ENCODE results near the gene AMER3. TPM values are rescaled to one million over a fixed set of nuclear protein-coding genes. Genes with fewer than 3 reads are reported as not detected.

The AMER3 gene
- total RNA-seq, 5 donors from 2014 or later (not counting 1 experiment from before 2014, with no cell fraction given) = not detected

GRCh38 chr2:130768191-130768855 lies 13.0 kb downstream of the AMER3 start:
- Mint-ChIP-seq H3K36me3 (no peaks in the 10 kb centered on the region), H3K27me3 (peaks cover 14 to 20% of the 10 kb centered on the region in 2 donors), H3K4me3 (no peak overlapping the region), H3K9me3 (peaks cover 0 to 7% (median 0%) of the 10 kb centered on the region in 3 donors), H3K4me1 (no peaks in the 10 kb centered on the region), H3K27ac (no peak overlapping the region)
- H3K4me1 ChIP-seq (ENCODE audit: control insufficient read depth in 1 of 2, extremely low read depth in 1 of 2, insufficient read depth in 2 of 2, low read length in 2 of 2) = no peaks in the 10 kb centered on the region
- CTCF ChIA-PET = no interaction called here
- POLR2A ChIA-PET = no interaction called here
- 81% methylated on average over 13 of the region's 17 CpGs for WGBS (ENCODE audit: insufficient coverage)
- no peaks in the 10 kb centered on the region for H3K9me3 ChIP-seq
- peaks cover 2 to 36% of the 10 kb centered on the region in 2 experiments for H3K27me3 ChIP-seq (replicated peaks in 1 of 2; ENCODE audit: control insufficient read depth in 2 of 2, extremely low read depth in 1 of 2, insufficient read depth in 2 of 2, low read length in 1 of 2)
- no peak overlapping the region for H3K4me3 ChIP-seq (ENCODE audit: control insufficient read depth in 1 of 2, extremely low read depth in 1 of 2, low read length in 1 of 2)
- no peak for ATAC-seq (replicated peaks in 1 of 4)
- DNase-seq = no peak
- no peak overlapping the region for H3K27ac ChIP-seq (ENCODE audit: low read length)
- H3K36me3 ChIP-seq (ENCODE audit: control insufficient read depth in 2 of 2, extremely low read depth in 1 of 2, insufficient read depth in 1 of 2, low read length in 1 of 2) = no peaks in the 10 kb centered on the region

- CTCF ChIA-PET = no interaction called here
- DNase-seq (no peak), ATAC-seq (replicated peaks in 1 of 4) (no peak)
- Histone ChIP-seq H3K9me3 (no peaks in the 10 kb centered on the region), H3K27ac (ENCODE audit: low read length) (no peak overlapping the region), H3K36me3 (ENCODE audit: control insufficient read depth in 2 of 2, extremely low read depth in 1 of 2, insufficient read depth in 1 of 2, low read length in 1 of 2) (no peaks in the 10 kb centered on the region), H3K27me3 (replicated peaks in 1 of 2; ENCODE audit: control insufficient read depth in 2 of 2, extremely low read depth in 1 of 2, insufficient read depth in 2 of 2, low read length in 1 of 2) (peaks cover 2 to 27% of the 10 kb centered on the region in 2 experiments), H3K4me3 (ENCODE audit: control insufficient read depth in 1 of 2, extremely low read depth in 1 of 2, low read length in 1 of 2) (no peak overlapping the region), H3K4me1 (ENCODE audit: control insufficient read depth in 1 of 2, extremely low read depth in 1 of 2, insufficient read depth in 2 of 2, low read length in 2 of 2) (no peaks in the 10 kb centered on the region)
- no peak overlapping the region for H3K4me3 Mint-ChIP-seq
- H3K9me3 Mint-ChIP-seq = peaks cover 0 to 7% (median 0%) of the 10 kb centered on the region in 3 donors
- no peak overlapping the region for H3K27ac Mint-ChIP-seq
- 93% methylated on average over 4 of the region's 7 CpGs for WGBS (ENCODE audit: insufficient coverage)
- H3K4me1 Mint-ChIP-seq = no peaks in the 10 kb centered on the region
- H3K27me3 Mint-ChIP-seq = peaks cover 14 to 18% of the 10 kb centered on the region in 2 donors
- POLR2A ChIA-PET = no interaction called here
- H3K36me3 Mint-ChIP-seq = no peaks in the 10 kb centered on the region
Observed at GRCh38 chr2:130769343-130769907, 14.1 kb downstream of the AMER3 start.

GRCh38 chr2:130776550-130776949 lies 21.2 kb downstream of the AMER3 start:
- H3K9me3 Mint-ChIP-seq = peaks cover 0 to 7% (median 0%) of the 10 kb centered on the region in 3 donors
- Histone ChIP-seq H3K4me1 (ENCODE audit: control insufficient read depth in 1 of 2, extremely low read depth in 1 of 2, insufficient read depth in 2 of 2, low read length in 2 of 2) (no peaks in the 10 kb centered on the region), H3K9me3 (no peaks in the 10 kb centered on the region), H3K4me3 (ENCODE audit: control insufficient read depth in 1 of 2, extremely low read depth in 1 of 2, low read length in 1 of 2) (no peak overlapping the region), H3K27me3 (replicated peaks in 1 of 2; ENCODE audit: control insufficient read depth in 2 of 2, extremely low read depth in 1 of 2, insufficient read depth in 2 of 2, low read length in 1 of 2) (peaks cover 2 to 3% of the 10 kb centered on the region in 2 experiments), H3K36me3 (ENCODE audit: control insufficient read depth in 2 of 2, extremely low read depth in 1 of 2, insufficient read depth in 1 of 2, low read length in 1 of 2) (no peaks in the 10 kb centered on the region), H3K27ac (ENCODE audit: low read length) (no peak overlapping the region)
- H3K36me3 Mint-ChIP-seq = no peaks in the 10 kb centered on the region
- ChIA-PET POLR2A (no interaction called here), CTCF (no interaction called here)
- WGBS (ENCODE audit: insufficient coverage) = 50% methylated on average over 2 of the region's 4 CpGs
- DNase-seq (no peak), ATAC-seq (replicated peaks in 1 of 4) (no peak)
- no peak overlapping the region for H3K27ac Mint-ChIP-seq
- no peak overlapping the region for H3K4me3 Mint-ChIP-seq
- peaks cover 20 to 33% of the 10 kb centered on the region in 2 donors for H3K27me3 Mint-ChIP-seq
- H3K4me1 Mint-ChIP-seq = no peaks in the 10 kb centered on the region

- Mint-ChIP-seq H3K27ac (no peak overlapping the region), H3K27me3 (peaks cover 19 to 29% of the 10 kb centered on the region in 2 donors)
Observed at GRCh38 chr2:130778781-130779180, 23.4 kb downstream of the AMER3 start.

GRCh38 chr2:130785466-130786055 lies 30.2 kb downstream of the AMER3 start:
- H3K27me3 Mint-ChIP-seq = peaks cover 6 to 10% of the 10 kb centered on the region in 2 donors
- Histone ChIP-seq H3K27me3 (replicated peaks in 1 of 2; ENCODE audit: control insufficient read depth in 2 of 2, extremely low read depth in 1 of 2, insufficient read depth in 2 of 2, low read length in 1 of 2) (peaks cover 0 to 3% of the 10 kb centered on the region in 2 experiments), H3K9me3 (no peaks in the 10 kb centered on the region), H3K27ac (ENCODE audit: low read length) (no peak overlapping the region), H3K4me1 (ENCODE audit: control insufficient read depth in 1 of 2, extremely low read depth in 1 of 2, insufficient read depth in 2 of 2, low read length in 2 of 2) (no peaks in the 10 kb centered on the region), H3K36me3 (ENCODE audit: control insufficient read depth in 2 of 2, extremely low read depth in 1 of 2, insufficient read depth in 1 of 2, low read length in 1 of 2) (no peaks in the 10 kb centered on the region), H3K4me3 (ENCODE audit: control insufficient read depth in 1 of 2, extremely low read depth in 1 of 2, low read length in 1 of 2) (no peak overlapping the region)
- ATAC-seq (replicated peaks in 1 of 4) = no peak
- CTCF ChIA-PET = no interaction called here
- no peaks in the 10 kb centered on the region for H3K9me3 Mint-ChIP-seq
- no peaks in the 10 kb centered on the region for H3K36me3 Mint-ChIP-seq
- DNase-seq = no peak
- no peak overlapping the region for H3K4me3 Mint-ChIP-seq
- H3K4me1 Mint-ChIP-seq = no peaks in the 10 kb centered on the region
- POLR2A ChIA-PET = no interaction called here
- 86% methylated on average over 9 of the region's 12 CpGs for WGBS (ENCODE audit: insufficient coverage)
- H3K27ac Mint-ChIP-seq = no peak overlapping the region

More at GRCh38 chr2:130778781-130779180, 23.4 kb downstream of the AMER3 start:
- no peak for DNase-seq
- Histone ChIP-seq H3K9me3 (no peaks in the 10 kb centered on the region), H3K36me3 (ENCODE audit: control insufficient read depth in 2 of 2, extremely low read depth in 1 of 2, insufficient read depth in 1 of 2, low read length in 1 of 2) (no peaks in the 10 kb centered on the region), H3K27me3 (replicated peaks in 1 of 2; ENCODE audit: control insufficient read depth in 2 of 2, extremely low read depth in 1 of 2, insufficient read depth in 2 of 2, low read length in 1 of 2) (peaks cover 2 to 3% of the 10 kb centered on the region in 2 experiments), H3K4me1 (ENCODE audit: control insufficient read depth in 1 of 2, extremely low read depth in 1 of 2, insufficient read depth in 2 of 2, low read length in 2 of 2) (no peaks in the 10 kb centered on the region), H3K4me3 (ENCODE audit: control insufficient read depth in 1 of 2, extremely low read depth in 1 of 2, low read length in 1 of 2) (no peak overlapping the region), H3K27ac (ENCODE audit: low read length) (no peak overlapping the region)
- no CpG with 5 or more reads among the region's 9 CpGs for WGBS (ENCODE audit: insufficient coverage)
- H3K9me3 Mint-ChIP-seq = no peaks in the 10 kb centered on the region
- ATAC-seq (replicated peaks in 1 of 4) = no peak
- CTCF ChIA-PET = interaction anchor here in 1 of 2 donors (0.7 kb wide), 1 partner anchor 19 kb away, joined by 7 read pairs; no protein-coding TSS in a partner anchor
- POLR2A ChIA-PET = no interaction called here
- H3K4me1 Mint-ChIP-seq = no peaks in the 10 kb centered on the region
- H3K4me3 Mint-ChIP-seq = no peak overlapping the region
- no peaks in the 10 kb centered on the region for H3K36me3 Mint-ChIP-seq

DNA sequence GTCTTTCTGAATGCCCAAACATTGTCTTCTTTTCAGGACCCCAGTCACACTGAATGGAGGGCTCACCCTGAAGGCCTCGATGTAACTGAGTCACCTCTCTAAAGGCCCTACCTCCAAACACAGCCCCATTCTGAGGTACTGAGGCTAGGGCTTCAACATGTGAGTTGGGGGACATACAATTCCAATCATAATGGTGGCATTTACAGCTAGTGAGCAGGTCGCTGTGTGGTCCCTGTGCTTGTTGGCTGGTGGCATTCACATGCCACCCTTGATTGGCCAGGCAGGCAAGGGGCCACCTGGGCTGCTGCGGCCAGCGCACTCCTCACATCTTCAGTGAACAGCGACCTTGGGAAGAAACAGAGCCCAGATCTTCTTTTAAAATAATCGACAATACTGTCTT lies 30.7 kb downstream of the AMER3 start:
- 76% methylated on average over 4 of the region's 6 CpGs for WGBS (ENCODE audit: insufficient coverage)
- Histone ChIP-seq H3K27me3 (replicated peaks in 1 of 2; ENCODE audit: control insufficient read depth in 2 of 2, extremely low read depth in 1 of 2, insufficient read depth in 2 of 2, low read length in 1 of 2) (peaks cover 0 to 3% of the 10 kb centered on the region in 2 experiments), H3K4me1 (ENCODE audit: control insufficient read depth in 1 of 2, extremely low read depth in 1 of 2, insufficient read depth in 2 of 2, low read length in 2 of 2) (no peaks in the 10 kb centered on the region), H3K9me3 (no peaks in the 10 kb centered on the region), H3K4me3 (ENCODE audit: control insufficient read depth in 1 of 2, extremely low read depth in 1 of 2, low read length in 1 of 2) (no peak overlapping the region), H3K36me3 (ENCODE audit: control insufficient read depth in 2 of 2, extremely low read depth in 1 of 2, insufficient read depth in 1 of 2, low read length in 1 of 2) (no peaks in the 10 kb centered on the region), H3K27ac (ENCODE audit: low read length) (no peak overlapping the region)
- H3K36me3 Mint-ChIP-seq = no peaks in the 10 kb centered on the region
- H3K27me3 Mint-ChIP-seq = peaks cover 2 to 5% of the 10 kb centered on the region in 2 donors
- no peaks in the 10 kb centered on the region for H3K9me3 Mint-ChIP-seq
- H3K27ac Mint-ChIP-seq = no peak overlapping the region
- ATAC-seq (replicated peaks in 1 of 4) (no peak), DNase-seq (no peak)
- no peak overlapping the region for H3K4me3 Mint-ChIP-seq
- ChIA-PET POLR2A (no interaction called here), CTCF (no interaction called here)
- no peaks in the 10 kb centered on the region for H3K4me1 Mint-ChIP-seq

Data from T-cell (primary cell).